Thyroid gland (tissue), 4 donors: ENCODE measurements around the gene CAPN1.
A peak's percentile ranks its signal among the peaks of the same experiment; 100 is the strongest.

Source experiments
- CTCF ChIP-seq, 6 experiments: fragments of 200-600 bp in 3 of 6; fragments of 450-650 bp in 3 of 6; sonication (generic) in 3 of 6; IDR thresholded peaks; one replicate each; pipeline ENCODE4 v1.5.1; 2016 to 2019; ENCODE audit warnings: antibody characterized with exemption in 6 of 6, mild to moderate bottlenecking in 2 of 6, inconsistent platforms in 1 of 6, moderate library complexity in 1 of 6
- POLR2A ChIP-seq, 2 donors: fragments of 450-650 bp; IDR thresholded peaks; one replicate each; pipeline ENCODE4 v1.6.1; 2017; ENCODE audit warnings: antibody characterized with exemption in 2 of 2, mild to moderate bottlenecking in 2 of 2, moderate library complexity in 1 of 2

- TF ChIP-seq CTCF (IDR thresholded peaks at IDR 0.05) (no peak), POLR2A (IDR thresholded peaks at IDR 0.05) (peak in 1 of 2 donors; percentile 28)
Observed at GRCh38 chr11:65183201-65183891, 1.6 kb downstream of the CAPN1 start.
